SK-N-SH (cell line): ENCODE results near the gene SEMA4G. TPM values are rescaled to one million over a fixed set of nuclear protein-coding genes. Genes with fewer than 3 reads are reported as not detected.

Experiments used
- CTCF ChIA-PET: fragments of 300-600, 350-600 bp; formaldehyde crosslinking; extraction: SDS; loops from one replicate; lab custom pipeline; 2021; lab: Yijun Ruan, JAX
- POLR2A ChIA-PET: fragments of 350-600 bp; sonication (Branson Sonifier 250); formaldehyde crosslinking; extraction: SDS; loops from one replicate; lab custom pipeline; 2020; ENCODE audit warnings: antibody characterized with exemption, inconsistent platforms; lab: Yijun Ruan, JAX
- DNase-seq: peaks from one replicate; pipeline ENCODE4 v3.0.0; 2012
- H2AFZ ChIP-seq: fragments of 200-600 bp; sonication (generic); 2 replicates; pipeline ENCODE4 v1.8.1; 2016; ENCODE audit warnings: antibody characterized with exemption, mild to moderate bottlenecking, low read depth
- H3F3A ChIP-seq: fragments of 200-600 bp; sonication (generic); replicated peaks from 2 replicates; pipeline ENCODE3; 2016; ENCODE audit warnings: antibody characterized with exemption, mild to moderate bottlenecking; ENCODE audit not compliant: insufficient read depth
- H3K27ac ChIP-seq, 2 experiments: fragments of 200-500 bp in 1 of 2; fragments of 200-600 bp in 1 of 2; sonication (Bioruptor generic) in 1 of 2; sonication (generic), shearing (Covaris generic) in 1 of 2; 2 replicates each; pipeline versions ENCODE4 v1.5.1 to v1.6.1; 2014 to 2016; ENCODE audit warnings: low read depth in 2 of 2, inconsistent platforms in 1 of 2, low read length in 1 of 2, mild to moderate bottlenecking in 1 of 2, mixed read lengths in 1 of 2
- H3K27me3 ChIP-seq: fragments of 200-600 bp; sonication (generic), shearing (Covaris generic); 2 replicates; pipeline ENCODE4 v1.6.1; 2016; ENCODE audit warnings: mixed run types; ENCODE audit not compliant: insufficient read depth
- H3K36me3 ChIP-seq, 2 experiments: fragments of 200-500 bp in 1 of 2; fragments of 200-600 bp in 1 of 2; sonication (Bioruptor generic) in 1 of 2; sonication (generic) in 1 of 2; replicated peaks in 1 of 2; 2 replicates each; pipeline versions ENCODE3 to v1.5.1; 2014 to 2016; ENCODE audit warnings: low read length in 1 of 2, mild to moderate bottlenecking in 1 of 2; ENCODE audit not compliant: insufficient read depth in 2 of 2, control insufficient read depth in 1 of 2
- H3K4me1 ChIP-seq, 2 experiments: fragments of 200-500 bp in 1 of 2; fragments of 200-600 bp in 1 of 2; sonication (Bioruptor generic) in 1 of 2; sonication (generic), shearing (Covaris generic) in 1 of 2; 2 replicates each; pipeline versions ENCODE4 v1.5.1 to v1.6.1; 2014 to 2016; ENCODE audit warnings: low read depth in 1 of 2, low read length in 1 of 2, mixed run types in 1 of 2; ENCODE audit not compliant: insufficient read depth in 2 of 2, control insufficient read depth in 1 of 2
- H3K4me2 ChIP-seq: fragments of 200-600 bp; sonication (generic), shearing (Covaris generic); 2 replicates; pipeline ENCODE4 v1.6.1; 2017; ENCODE audit warnings: mixed run types
- H3K4me3 ChIP-seq, 2 experiments: fragments of 200-500 bp in 1 of 2; fragments of 200-600 bp in 1 of 2; sonication (Bioruptor generic) in 1 of 2; sonication (generic), shearing (Covaris generic) in 1 of 2; 2 replicates each; pipeline versions ENCODE4 v1.5.1 to v1.8.1; 2014 to 2016; ENCODE audit warnings: low read depth in 2 of 2, inconsistent platforms in 1 of 2, low read length in 1 of 2, mild to moderate bottlenecking in 1 of 2, mixed read lengths in 1 of 2, moderate library complexity in 1 of 2
- H3K79me2 ChIP-seq: fragments of 200-600 bp; sonication (generic); 2 replicates; pipeline ENCODE4 v1.8.1; 2017; ENCODE audit warnings: mild to moderate bottlenecking; ENCODE audit not compliant: insufficient read depth
- H3K9ac ChIP-seq: fragments of 200-600 bp; sonication (generic); 2 replicates; pipeline ENCODE4 v1.6.1; 2017; ENCODE audit warnings: mixed run types
- H3K9me2 ChIP-seq: fragments of 200-600 bp; sonication (generic); 2 replicates; pipeline ENCODE4 v1.6.1; 2017; ENCODE audit warnings: mixed run types
- H3K9me3 ChIP-seq: fragments of 200-600 bp; sonication (generic); 2 replicates; pipeline ENCODE4 v1.6.1; 2017; ENCODE audit warnings: mixed run types, mild to moderate bottlenecking, moderate library complexity
- H4K20me1 ChIP-seq: fragments of 200-600 bp; sonication (generic); 2 replicates; pipeline ENCODE4 v1.6.1; 2017; ENCODE audit warnings: mild to moderate bottlenecking, mixed run types; ENCODE audit not compliant: insufficient read depth
- CHD2 ChIP-seq: fragments of 150-350 bp; IDR thresholded peaks from 2 replicates; pipeline ENCODE4 v1.6.1; 2018; ENCODE audit warnings: low read length; ENCODE audit not compliant: partially characterized antibody
- EP300 ChIP-seq, 2 experiments: IDR thresholded peaks; 2 replicates each; pipeline versions ENCODE4 v1.4.0 to v1.6.1; 2012; ENCODE audit warnings: borderline replicate concordance in 1 of 2, low read depth in 1 of 2, low read length in 1 of 2
- EZH2phosphoT487 ChIP-seq: fragments of 200-600 bp; sonication (generic); IDR thresholded peaks from 2 replicates; pipeline ENCODE4 v1.6.1; 2017; ENCODE audit warnings: low read depth, mixed run types, mild to moderate bottlenecking, antibody characterized with exemption, moderate library complexity, borderline replicate concordance
- JUND ChIP-seq: IDR thresholded peaks from 2 replicates; pipeline ENCODE4 v1.4.0; 2012
- MEF2A ChIP-seq: IDR thresholded peaks from 2 replicates; pipeline ENCODE4 v1.4.0; 2012; ENCODE audit warnings: low read depth, borderline replicate concordance
- MXI1 ChIP-seq: IDR thresholded peaks from 2 replicates; pipeline ENCODE4 v1.6.1; 2012; ENCODE audit warnings: mild to moderate bottlenecking, low read depth, low read length, improper control_type of control experiment
- NFIC ChIP-seq: IDR thresholded peaks from 2 replicates; pipeline ENCODE4 v1.4.0; 2012; ENCODE audit warnings: borderline replicate concordance
- NRF1 ChIP-seq: IDR thresholded peaks from 2 replicates; pipeline ENCODE4 v1.6.1; 2012; ENCODE audit warnings: low read depth, mild to moderate bottlenecking, low read length
- POLR2AphosphoS5 ChIP-seq: IDR thresholded peaks from 2 replicates; pipeline ENCODE4 v1.6.1; 2012; ENCODE audit warnings: low read depth, low read length
- RAD21 ChIP-seq: IDR thresholded peaks from 2 replicates; pipeline ENCODE4 v1.6.1; 2012; ENCODE audit warnings: mild to moderate bottlenecking, low read length
- RCOR1 ChIP-seq: fragments of 150-350 bp; IDR thresholded peaks from 2 replicates; pipeline ENCODE4 v1.6.1; 2017; ENCODE audit warnings: antibody characterized with exemption, low read length
- RFX5 ChIP-seq: IDR thresholded peaks from 2 replicates; pipeline ENCODE4 v1.6.1; 2012; ENCODE audit warnings: mild to moderate bottlenecking, improper control_type of control experiment, low read length
- SMC3 ChIP-seq: IDR thresholded peaks from 2 replicates; pipeline ENCODE4 v1.6.1; 2012; ENCODE audit warnings: low read depth, low read length, improper control_type of control experiment
- TAF1 ChIP-seq: IDR thresholded peaks from 2 replicates; pipeline ENCODE4 v1.6.1; 2012; ENCODE audit warnings: low read depth, mild to moderate bottlenecking, low read length, moderate library complexity, borderline replicate concordance
- TCF12 ChIP-seq: IDR thresholded peaks from 2 replicates; pipeline ENCODE4 v1.4.0; 2012
- TEAD4 ChIP-seq: IDR thresholded peaks from 2 replicates; pipeline ENCODE4 v1.4.0; 2012; ENCODE audit warnings: mild to moderate bottlenecking, borderline replicate concordance; ENCODE audit not compliant: insufficient read depth
- WGBS: methylation state at CpG from one replicate; pipeline ENCODE4 v1.1.6; 2017; ENCODE audit warnings: low lambda C conversion rate; 5-methylcytosine and 5-hydroxymethylcytosine counted together
- polyA plus RNA-seq, 3 experiments: library from polyadenylated mRNA; depleted of rRNA; stranded (reverse); fragments of >200 nt; gene quantifications; 2 replicates each; pipeline ENCODE4 v1.2.3, GENCODE V29; 2012
- TF ChIP-seq, protein P1 (sequence below): fragments of 150-350 bp; IDR thresholded peaks from 2 replicates; pipeline ENCODE4 v1.6.1; 2017; ENCODE audit warnings: antibody characterized with exemption, low read length, low read depth, borderline replicate concordance
- TF ChIP-seq, protein P2 (sequence below): IDR thresholded peaks from 2 replicates; pipeline ENCODE4 v1.6.1; 2012; ENCODE audit warnings: mild to moderate bottlenecking, low read depth, low read length, moderate library complexity
- TF ChIP-seq, protein P3 (sequence below): IDR thresholded peaks from 2 replicates; pipeline ENCODE4 v1.4.0; 2012; ENCODE audit warnings: low read depth

The SEMA4G gene
- polyA plus RNA-seq, 1 of the 3 experiments (the other 2 are of a cell fraction): 16.2 TPM

- Histone ChIP-seq H2AFZ (no peak overlapping the region), H3K4me1 (no peaks in the 10 kb centered on the region), H3K9me2 (no peaks in the 10 kb centered on the region), H3K79me2 (no peaks in the 10 kb centered on the region), H3K27me3 (no peaks in the 10 kb centered on the region), H3K36me3 (peaks cover 70 to 80% of the 10 kb centered on the region in 2 experiments), H3K4me3 (no peak overlapping the region), H3K9me3 (no peaks in the 10 kb centered on the region), H3K9ac (no peak overlapping the region), H3K4me2 (no peak overlapping the region), H4K20me1 (no peaks in the 10 kb centered on the region), H3F3A (peaks cover 7% of the 10 kb centered on the region), H3K27ac (no peak overlapping the region)
- 88% methylated on average over 4 of the region's 4 CpGs for WGBS
- no peak for DNase-seq
- TF ChIP-seq CHD2 (no peak), TAF1 (no peak), RCOR1 (no peak), RFX5 (no peak), NFIC (no peak), TCF12 (no peak)
- TF ChIP-seq, protein P1, sequence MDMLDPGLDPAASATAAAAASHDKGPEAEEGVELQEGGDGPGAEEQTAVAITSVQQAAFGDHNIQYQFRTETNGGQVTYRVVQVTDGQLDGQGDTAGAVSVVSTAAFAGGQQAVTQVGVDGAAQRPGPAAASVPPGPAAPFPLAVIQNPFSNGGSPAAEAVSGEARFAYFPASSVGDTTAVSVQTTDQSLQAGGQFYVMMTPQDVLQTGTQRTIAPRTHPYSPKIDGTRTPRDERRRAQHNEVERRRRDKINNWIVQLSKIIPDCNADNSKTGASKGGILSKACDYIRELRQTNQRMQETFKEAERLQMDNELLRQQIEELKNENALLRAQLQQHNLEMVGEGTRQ: no peak
- ChIA-PET POLR2A (no interaction called here), CTCF (interaction anchor here (1.2 to 3.8 kb wide), 2 partner anchors 52 to 443 kb away, joined by 3 to 15 read pairs; partner anchors contain the start of gene SEC31B)
Measured at GRCh38 chr10:100962351-100963080, 6.8 kb upstream of the SEMA4G start.

- H3F3A ChIP-seq: peaks cover 7% of the 10 kb centered on the region
- ChIA-PET CTCF (interaction anchor here (1.1 to 3.8 kb wide), 2 partner anchors 43 to 50 kb away, joined by 4 to 15 read pairs; no protein-coding TSS in a partner anchor), POLR2A (no interaction called here)
- no peak overlapping the region for H2AFZ ChIP-seq
- H3K9me3 ChIP-seq: no peaks in the 10 kb centered on the region
- no peak overlapping the region for H3K9ac ChIP-seq
- no peak overlapping the region for H3K27ac ChIP-seq
- no peaks in the 10 kb centered on the region for H4K20me1 ChIP-seq
- H3K4me3 ChIP-seq: no peak overlapping the region
- H3K4me2 ChIP-seq: no peak overlapping the region
- TF ChIP-seq TEAD4 (no peak), NRF1 (no peak), TAF1 (no peak), SMC3 (no peak), TCF12 (no peak), EP300 (IDR thresholded peaks at IDR 0.05; ENCODE audit: borderline replicate concordance in 1 of 2, low read depth in 1 of 2, low read length in 1 of 2) (no peak), RAD21 (no peak), JUND (no peak), EZH2phosphoT487 (no peak), MEF2A (no peak), MXI1 (no peak), POLR2AphosphoS5 (no peak)
- TF ChIP-seq, protein P2, sequence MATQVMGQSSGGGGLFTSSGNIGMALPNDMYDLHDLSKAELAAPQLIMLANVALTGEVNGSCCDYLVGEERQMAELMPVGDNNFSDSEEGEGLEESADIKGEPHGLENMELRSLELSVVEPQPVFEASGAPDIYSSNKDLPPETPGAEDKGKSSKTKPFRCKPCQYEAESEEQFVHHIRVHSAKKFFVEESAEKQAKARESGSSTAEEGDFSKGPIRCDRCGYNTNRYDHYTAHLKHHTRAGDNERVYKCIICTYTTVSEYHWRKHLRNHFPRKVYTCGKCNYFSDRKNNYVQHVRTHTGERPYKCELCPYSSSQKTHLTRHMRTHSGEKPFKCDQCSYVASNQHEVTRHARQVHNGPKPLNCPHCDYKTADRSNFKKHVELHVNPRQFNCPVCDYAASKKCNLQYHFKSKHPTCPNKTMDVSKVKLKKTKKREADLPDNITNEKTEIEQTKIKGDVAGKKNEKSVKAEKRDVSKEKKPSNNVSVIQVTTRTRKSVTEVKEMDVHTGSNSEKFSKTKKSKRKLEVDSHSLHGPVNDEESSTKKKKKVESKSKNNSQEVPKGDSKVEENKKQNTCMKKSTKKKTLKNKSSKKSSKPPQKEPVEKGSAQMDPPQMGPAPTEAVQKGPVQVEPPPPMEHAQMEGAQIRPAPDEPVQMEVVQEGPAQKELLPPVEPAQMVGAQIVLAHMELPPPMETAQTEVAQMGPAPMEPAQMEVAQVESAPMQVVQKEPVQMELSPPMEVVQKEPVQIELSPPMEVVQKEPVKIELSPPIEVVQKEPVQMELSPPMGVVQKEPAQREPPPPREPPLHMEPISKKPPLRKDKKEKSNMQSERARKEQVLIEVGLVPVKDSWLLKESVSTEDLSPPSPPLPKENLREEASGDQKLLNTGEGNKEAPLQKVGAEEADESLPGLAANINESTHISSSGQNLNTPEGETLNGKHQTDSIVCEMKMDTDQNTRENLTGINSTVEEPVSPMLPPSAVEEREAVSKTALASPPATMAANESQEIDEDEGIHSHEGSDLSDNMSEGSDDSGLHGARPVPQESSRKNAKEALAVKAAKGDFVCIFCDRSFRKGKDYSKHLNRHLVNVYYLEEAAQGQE: no peak
- TF ChIP-seq, protein P3, sequence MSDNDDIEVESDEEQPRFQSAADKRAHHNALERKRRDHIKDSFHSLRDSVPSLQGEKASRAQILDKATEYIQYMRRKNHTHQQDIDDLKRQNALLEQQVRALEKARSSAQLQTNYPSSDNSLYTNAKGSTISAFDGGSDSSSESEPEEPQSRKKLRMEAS: no peak
- peaks cover 2 to 4% of the 10 kb centered on the region in 2 experiments; a peak in 2 of 4 replicates for H3K4me1 ChIP-seq
- H3K79me2 ChIP-seq: no peaks in the 10 kb centered on the region
- no peaks in the 10 kb centered on the region for H3K9me2 ChIP-seq
- no peaks in the 10 kb centered on the region for H3K27me3 ChIP-seq
- no peak for DNase-seq
- peaks cover 61 to 71% of the 10 kb centered on the region in 2 experiments for H3K36me3 ChIP-seq
- 94% methylated on average over 1 of the region's 1 CpG for WGBS
Measured at GRCh38 chr10:100963826-100964225, 5.5 kb upstream of the SEMA4G start.
